H54 (cell line): ENCODE results near the gene PLEKHO2.
"Not testable (repeated sequence)": the region's sequence is repeated elsewhere in the genome, so short reads cannot be mapped to it uniquely, and the experiment has no call there.

ENCODE experiments used
- DNase-seq: peaks from one replicate; pipeline ENCODE4 v3.0.0; 2011; ENCODE audit warnings: low spot score, mixed read lengths; ENCODE audit not compliant: insufficient read length
- FAIRE-seq: peaks from 3 replicates; lab custom pipeline; 2011; peaks lifted over from hg19 to GRCh38; lab: Jason Lieb, UNC
- POLR2A ChIP-seq: IDR thresholded peaks from 2 replicates; pipeline ENCODE4 v1.6.1; 2011; ENCODE audit warnings: low read depth, mild to moderate bottlenecking, low read length

Gene PLEKHO2

DNA sequence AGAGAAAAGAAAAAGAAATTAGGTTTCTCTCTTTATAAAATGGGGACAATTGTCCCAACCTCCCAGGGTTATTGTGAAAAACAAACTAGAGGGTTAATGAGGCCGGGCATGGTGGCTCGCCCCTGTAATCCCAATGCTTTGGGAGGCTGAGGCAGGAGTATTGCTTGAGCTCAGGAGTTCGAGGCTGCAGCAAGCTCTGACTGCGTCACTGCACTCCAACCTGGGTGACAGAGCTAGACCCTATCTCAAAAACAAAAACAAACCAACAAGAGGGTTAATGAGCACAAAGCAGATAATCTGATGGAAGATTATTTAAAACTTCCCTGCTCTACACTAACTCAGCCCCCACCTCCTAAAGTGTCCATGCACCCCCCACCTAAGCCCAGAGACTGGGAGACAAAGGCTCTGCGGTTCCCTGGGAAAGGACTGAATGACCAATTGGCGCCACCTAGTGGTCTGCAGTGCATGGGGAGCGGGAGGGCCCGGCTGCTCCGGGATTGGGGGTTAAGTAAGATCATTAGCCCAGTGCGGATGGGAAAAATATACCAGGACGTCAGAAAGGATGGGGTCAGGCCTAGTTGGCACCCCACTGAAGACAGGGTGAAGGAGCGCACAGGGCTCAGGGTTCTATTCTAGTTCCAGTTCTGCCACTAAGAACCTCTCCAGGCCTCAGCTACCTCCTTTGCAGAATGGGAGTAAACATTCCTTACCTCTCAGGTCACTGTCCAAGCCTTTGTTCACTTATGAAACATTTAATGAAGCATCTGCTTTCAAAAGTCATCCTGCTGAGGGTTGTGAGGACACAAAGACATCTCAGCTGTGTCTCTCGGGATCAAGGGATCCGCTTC, 31.8 kb upstream of the PLEKHO2 start:
- DNase-seq, result peak; percentile 77
- FAIRE-seq, result no peak
- TF ChIP-seq POLR2A, result no peak

DNA sequence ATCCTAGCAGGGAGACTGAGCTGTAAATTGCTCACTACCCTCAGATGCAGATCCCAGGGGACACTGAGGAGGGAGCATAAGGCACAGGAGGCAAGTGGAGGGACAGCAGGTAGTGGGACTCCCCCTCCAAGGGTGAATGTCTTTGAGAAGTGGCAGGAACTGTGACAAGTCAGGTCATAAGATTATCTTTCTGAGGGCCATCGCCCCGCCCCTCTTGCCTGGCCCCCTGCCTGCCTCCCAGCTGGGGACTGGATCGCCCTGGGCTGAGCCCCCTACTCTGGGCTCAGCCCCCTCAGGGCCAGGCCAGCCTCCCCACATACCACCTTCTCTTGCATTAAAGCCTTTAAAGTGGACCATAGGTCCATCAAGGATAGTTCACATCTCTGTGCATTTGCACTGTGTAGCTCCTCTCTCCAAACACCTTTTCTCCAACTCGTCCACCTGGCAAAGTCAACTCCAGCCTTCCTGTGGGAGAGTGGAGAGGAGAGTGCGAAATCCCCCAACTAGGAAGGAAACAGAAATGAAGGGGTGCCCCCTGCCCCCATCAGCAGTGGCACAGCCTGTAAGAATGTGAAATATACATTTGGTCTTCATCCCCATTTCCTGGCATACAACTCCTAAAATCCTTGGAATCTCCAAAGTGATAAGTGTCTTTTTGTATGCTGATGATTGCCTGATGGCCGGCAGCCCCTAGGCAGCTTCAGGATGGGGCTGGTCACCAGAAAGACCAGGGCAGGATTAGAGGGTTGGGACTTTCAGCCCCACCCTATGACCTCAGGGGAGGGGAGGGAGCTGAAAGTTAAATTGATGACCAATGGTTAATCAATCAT, 31.0 kb upstream of the PLEKHO2 start:
- no peak for DNase-seq
- TF ChIP-seq POLR2A, result no peak
- FAIRE-seq, result no peak

- FAIRE-seq, result no peak
- no peak for DNase-seq
- TF ChIP-seq POLR2A, result no peak
These were observed 28.6 kb upstream of the PLEKHO2 start for GRCh38 chr15:64813075-64813474.

DNA sequence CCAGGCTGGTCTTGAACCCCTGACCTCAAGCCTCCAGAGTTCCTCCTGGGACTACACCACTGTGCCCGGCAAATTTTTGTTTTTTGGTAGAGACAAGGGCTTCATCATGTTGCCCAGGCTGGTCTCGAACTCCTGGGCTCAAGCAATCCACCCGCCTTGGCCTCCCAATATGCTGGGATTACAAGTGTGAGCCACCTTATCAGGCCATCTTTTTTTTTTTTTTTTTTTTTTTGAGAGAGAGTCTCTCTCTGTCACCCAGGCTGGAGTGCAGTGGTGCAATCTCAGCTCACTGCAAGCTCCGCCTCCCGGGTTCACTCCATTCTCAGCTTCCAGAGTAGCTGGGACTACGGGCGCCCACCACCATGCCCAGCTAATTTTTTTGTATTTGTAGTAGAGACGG, 27.4 kb upstream of the PLEKHO2 start:
- not testable (repeated sequence) for FAIRE-seq, DNase-seq

- not testable (repeated sequence) for DNase-seq, FAIRE-seq
These were observed 26.8 kb upstream of the PLEKHO2 start for GRCh38 chr15:64814965-64815364.

- FAIRE-seq (no peak), DNase-seq (no peak)
- no peak for TF ChIP-seq POLR2A
These were observed 25.3 kb upstream of the PLEKHO2 start for GRCh38 chr15:64816452-64816851.

- no peak for DNase-seq
- no peak for TF ChIP-seq POLR2A
- FAIRE-seq, result no peak
These were observed 16.7 kb upstream of the PLEKHO2 start for GRCh38 chr15:64824929-64825430.

GRCh38 chr15:64825431-64826294, 16.1 kb upstream of the PLEKHO2 start, which contains the start of gene PIF1:
TSS of gene PIF1 (minus strand) at chr15:64825647. CDS start at chr15:64824335, 1,312 bp downstream.
- peak; percentile 46 for TF ChIP-seq POLR2A
- FAIRE-seq (no peak), DNase-seq (peak; percentile 75)

GRCh38 chr15:64828985-64829384, 12.7 kb upstream of the PLEKHO2 start:
- FAIRE-seq, result no peak
- DNase-seq, result no peak
- no peak for TF ChIP-seq POLR2A

GRCh38 chr15:64833690-64834089, 8.0 kb upstream of the PLEKHO2 start:
- FAIRE-seq (no peak), DNase-seq (no peak)
- TF ChIP-seq POLR2A, result no peak

- DNase-seq (no peak), FAIRE-seq (no peak)
- no peak for TF ChIP-seq POLR2A
These were observed 5.6 kb upstream of the PLEKHO2 start for GRCh38 chr15:64836023-64836536.

DNA sequence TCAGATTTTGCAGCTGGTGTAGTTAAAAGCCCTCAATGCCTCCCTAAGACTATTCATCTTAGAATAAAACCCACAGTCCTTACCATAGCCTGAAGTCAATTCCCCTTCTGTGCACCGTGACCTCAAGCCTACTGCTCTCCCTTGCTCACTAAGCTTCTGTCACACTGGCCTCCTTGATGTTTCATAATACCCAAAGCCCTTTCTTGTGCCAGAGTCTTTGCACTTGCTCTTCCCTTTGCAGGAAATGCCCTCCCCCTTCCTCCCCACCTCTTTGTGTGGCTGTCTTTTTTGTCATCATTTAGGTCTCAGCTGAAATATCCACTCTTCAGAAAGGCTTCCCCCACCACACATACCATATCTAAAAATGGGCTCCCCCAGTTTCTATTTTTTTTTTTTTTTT, 4.2 kb upstream of the PLEKHO2 start:
- TF ChIP-seq POLR2A, result no peak
- FAIRE-seq (no peak), DNase-seq (no peak)

DNA sequence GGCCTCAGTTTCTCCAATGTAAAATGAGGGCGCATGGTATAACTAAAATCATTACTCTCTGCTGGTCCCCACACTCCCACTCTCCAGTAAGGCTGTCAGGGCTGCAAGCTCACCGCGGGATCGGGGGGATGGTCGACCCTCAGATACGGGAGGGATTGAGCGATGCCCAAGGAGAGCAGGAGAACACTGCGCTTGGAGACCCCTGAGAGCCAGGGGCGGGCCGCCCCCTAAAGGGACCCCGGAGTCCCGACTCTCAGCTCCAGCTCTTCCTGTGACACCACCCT, 713 bp upstream of the PLEKHO2 start:
- DNase-seq, result no peak
- no peak for FAIRE-seq
- TF ChIP-seq POLR2A, result no peak
